Ovary (tissue), 9 donors: ENCODE data around the gene UNC13C. TPM values are rescaled to one million over a fixed set of nuclear protein-coding genes. Genes with fewer than 3 reads are reported as not detected.

Experiments used
- DNase-seq, 5 donors: peaks; one replicate each; pipeline ENCODE4 v3.0.0-alpha.2; 2019 to 2020
- H3K27ac ChIP-seq, 2 donors: fragments of 200-600 bp; one replicate each; pipeline versions ENCODE4 v1.5.1 to v1.8.0; 2019 to 2022
- H3K27me3 ChIP-seq: fragments of 200-600 bp; one replicate; pipeline ENCODE4 v1.8.0; 2022
- H3K36me3 ChIP-seq: fragments of 200-600 bp; sonication (generic); one replicate; pipeline ENCODE4 v1.5.1; 2019
- H3K4me1 ChIP-seq: one replicate; pipeline ENCODE4 v1.8.1; 2013; ENCODE audit warnings: mild to moderate bottlenecking, moderate library complexity; ENCODE audit not compliant: insufficient read depth
- H3K4me3 ChIP-seq: fragments of 200-600 bp; sonication (generic); one replicate; pipeline ENCODE4 v1.5.1; 2017
- H3K9me3 ChIP-seq, 2 donors: fragments of 200-600 bp in 1 of 2; sonication (generic) in 1 of 2; one replicate each; pipeline versions ENCODE4 v1.5.1 to v1.8.1; 2013 to 2019; ENCODE audit warnings: mild to moderate bottlenecking in 1 of 2, moderate library complexity in 1 of 2
- EP300 ChIP-seq: sonication (generic); formaldehyde crosslinking; IDR thresholded peaks from one replicate; pipeline ENCODE4 v1.6.1; 2017; ENCODE audit warnings: antibody characterized with exemption
- POLR2A ChIP-seq: fragments of 450-650 bp; IDR thresholded peaks from one replicate; pipeline ENCODE4 v1.6.1; 2017; ENCODE audit warnings: antibody characterized with exemption, mild to moderate bottlenecking, moderate library complexity
- WGBS, 3 donors: extraction: QIAGEN DNeasy Blood & Tissue Kit in 1 of 3; methylation state at CpG; one replicate each; pipeline versions ENCODE4 v1.1.5 to v1.1.7; 2013 to 2017; 5-methylcytosine and 5-hydroxymethylcytosine counted together
- intact Hi-C, 4 donors: fragments of 100-400 bp; cut with DNase I; formaldehyde crosslinking; loops; one replicate each; pipeline versions ENCODE4 v1.11.0 to v1.15.1; 2022 to 2023
- polyA plus RNA-seq, 2 donors: library from polyadenylated mRNA; stranded (reverse); fragments of 200-250 nt in 1 of 2; fragments of 350-450 nt in 1 of 2; fragmentation: Illumina TruSeq in 1 of 2; extraction: RNeasy Lipid Tissue Mini Kit (QIAGEN cat#74804) in 1 of 2; gene quantifications; one replicate each; pipeline ENCODE4 v1.2.3, GENCODE V29; 2013 to 2014
- total RNA-seq, 7 donors: library from RNA; depleted of rRNA in 2 of 7; stranded (reverse); fragments of >200 nt in 2 of 7; fragmentation: NEBNext Ultra II Directional in 3 of 7; extraction: Animal tissue kit (Norgen Biotek cat#: 25700) in 3 of 7; gene quantifications; one replicate each; pipeline versions ENCODE4 v1.1.0 to v1.2.4, GENCODE V29; 2016 to 2023
- TF ChIP-seq, protein P1 (sequence below), 3 donors: fragments of 450-650 bp in 2 of 3; fragments of 200-600 bp in 1 of 3; IDR thresholded peaks; one replicate each; pipeline versions ENCODE4 v1.5.1 to v1.8.0; 2016 to 2022; ENCODE audit warnings: antibody characterized with exemption in 3 of 3, mild to moderate bottlenecking in 1 of 3
- donor health status: DM: no; HTN: no; CAD: no; lungs with moderate emphysema.
- donor health status: DM: no; HTN: no; CAD: no.
- donor health status: Bipolar disorder and iron deficiency.
- donor health status: DM: yes; HTN: yes; CAD: no.
- donor health status: DM: no; HTN: no; CAD: no.
- donor health status: DM: yes; HTN: yes; CAD: no.

UNC13C gene
- total and polyA plus RNA-seq, 9 donors: 0.05 to 2.1 (median 1.3) TPM

DNA sequence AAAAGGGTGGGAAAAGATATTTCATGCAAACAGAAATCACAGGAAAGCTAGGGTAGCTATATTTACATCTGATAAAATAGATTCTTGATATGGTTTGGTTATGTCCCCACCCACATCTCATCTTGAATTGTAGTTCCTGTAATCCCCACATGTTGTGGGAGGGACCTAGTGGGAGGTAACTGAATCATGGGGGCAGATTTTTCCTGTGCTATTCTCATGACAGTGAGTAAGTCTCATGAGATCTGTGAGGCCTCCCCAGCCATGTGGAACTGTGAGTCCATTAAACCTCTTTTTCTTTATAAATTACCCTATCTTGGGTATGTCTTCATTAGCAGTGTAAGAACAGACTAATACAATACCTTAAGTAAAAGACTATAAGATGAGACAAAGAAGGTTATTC, 660.4 kb downstream of the UNC13C start:
- H3K27me3 ChIP-seq: no peaks in the 10 kb centered on the region
- no peaks in the 10 kb centered on the region for H3K4me1 ChIP-seq
- TF ChIP-seq, protein P1, sequence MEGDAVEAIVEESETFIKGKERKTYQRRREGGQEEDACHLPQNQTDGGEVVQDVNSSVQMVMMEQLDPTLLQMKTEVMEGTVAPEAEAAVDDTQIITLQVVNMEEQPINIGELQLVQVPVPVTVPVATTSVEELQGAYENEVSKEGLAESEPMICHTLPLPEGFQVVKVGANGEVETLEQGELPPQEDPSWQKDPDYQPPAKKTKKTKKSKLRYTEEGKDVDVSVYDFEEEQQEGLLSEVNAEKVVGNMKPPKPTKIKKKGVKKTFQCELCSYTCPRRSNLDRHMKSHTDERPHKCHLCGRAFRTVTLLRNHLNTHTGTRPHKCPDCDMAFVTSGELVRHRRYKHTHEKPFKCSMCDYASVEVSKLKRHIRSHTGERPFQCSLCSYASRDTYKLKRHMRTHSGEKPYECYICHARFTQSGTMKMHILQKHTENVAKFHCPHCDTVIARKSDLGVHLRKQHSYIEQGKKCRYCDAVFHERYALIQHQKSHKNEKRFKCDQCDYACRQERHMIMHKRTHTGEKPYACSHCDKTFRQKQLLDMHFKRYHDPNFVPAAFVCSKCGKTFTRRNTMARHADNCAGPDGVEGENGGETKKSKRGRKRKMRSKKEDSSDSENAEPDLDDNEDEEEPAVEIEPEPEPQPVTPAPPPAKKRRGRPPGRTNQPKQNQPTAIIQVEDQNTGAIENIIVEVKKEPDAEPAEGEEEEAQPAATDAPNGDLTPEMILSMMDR (IDR thresholded peaks at IDR 0.05): no peak
- no peak for TF ChIP-seq EP300
- H3K4me3 ChIP-seq: no peak overlapping the region
- no peaks in the 10 kb centered on the region for H3K36me3 ChIP-seq
- no peak overlapping the region for H3K27ac ChIP-seq
- no peak for DNase-seq
- intact Hi-C loops: no loop called here
- H3K9me3 ChIP-seq: no peaks in the 10 kb centered on the region

- intact Hi-C loops: no loop called here
- 55 to 89% (median 88%) methylated on average over 2 of the region's 2 CpGs for WGBS, 3 donors
Measured at GRCh38 chr15:54640873-54641272, 662.6 kb downstream of the UNC13C start.

DNA sequence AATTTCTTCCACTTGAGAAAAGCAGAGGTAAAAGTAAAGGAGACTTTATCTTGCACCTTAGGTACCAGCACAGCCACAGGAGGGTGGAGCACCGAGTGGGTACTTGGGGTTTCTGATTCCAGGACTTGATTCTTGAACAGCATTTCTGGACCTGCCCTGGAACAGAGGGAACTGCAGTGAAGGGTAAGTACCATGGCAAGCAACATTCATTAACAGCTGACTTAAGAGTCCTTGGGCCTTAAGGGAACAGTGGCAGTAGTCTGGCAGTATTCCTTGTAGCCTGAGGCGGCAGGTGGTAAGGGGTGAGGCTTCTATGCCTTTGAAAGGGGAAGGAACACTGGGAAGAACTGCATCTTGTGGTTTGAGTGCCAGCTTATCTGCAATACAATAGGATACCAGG, 666.6 kb downstream of the UNC13C start:
- Histone ChIP-seq H3K27ac (no peak overlapping the region), H3K27me3 (no peaks in the 10 kb centered on the region), H3K4me3 (no peak overlapping the region), H3K4me1 (no peaks in the 10 kb centered on the region), H3K9me3 (no peaks in the 10 kb centered on the region), H3K36me3 (no peaks in the 10 kb centered on the region)
- WGBS, 3 donors: 86 to 91% (median 91%) methylated on average over 2 of the region's 2 CpGs
- no peak for DNase-seq
- intact Hi-C loops: no loop called here
- TF ChIP-seq, protein P1 (IDR thresholded peaks at IDR 0.05): no peak
- no peak for TF ChIP-seq POLR2A
- no peak for TF ChIP-seq EP300

More at GRCh38 chr15:54640873-54641272, 662.6 kb downstream of the UNC13C start:
- H3K27me3 ChIP-seq: no peaks in the 10 kb centered on the region
- H3K9me3 ChIP-seq: no peaks in the 10 kb centered on the region
- H3K36me3 ChIP-seq: no peaks in the 10 kb centered on the region
- H3K4me3 ChIP-seq: no peak overlapping the region
- no peak overlapping the region for H3K27ac ChIP-seq
- H3K4me1 ChIP-seq: no peaks in the 10 kb centered on the region
- DNase-seq: no peak
- TF ChIP-seq, protein P1 (IDR thresholded peaks at IDR 0.05): no peak
- TF ChIP-seq EP300: no peak
- no peak for TF ChIP-seq POLR2A

DNA sequence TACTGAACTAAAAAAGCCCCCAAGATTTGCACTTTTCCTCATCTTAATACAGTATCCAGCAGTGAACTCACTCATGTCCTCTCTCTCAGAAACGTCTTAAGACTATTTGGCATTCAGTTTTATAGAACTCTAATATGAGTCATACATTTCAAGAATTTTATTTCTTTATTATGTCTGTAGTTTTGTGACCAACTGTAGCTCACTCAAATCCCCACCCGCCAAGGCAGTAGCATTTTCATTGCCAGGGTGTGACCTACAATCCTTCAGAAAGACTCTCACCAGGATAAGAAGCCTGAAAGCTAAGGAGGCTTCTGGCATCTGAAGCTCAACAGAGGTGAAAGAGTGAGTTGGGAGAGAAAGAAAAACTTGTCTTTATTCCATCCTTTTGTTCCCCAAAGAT, 681.4 kb downstream of the UNC13C start:
- TF ChIP-seq, protein P1 (IDR thresholded peaks at IDR 0.05): no peak
- TF ChIP-seq EP300 (no peak), POLR2A (no peak)
- no peak for DNase-seq

GRCh38 chr15:54660356-54660755, 682.1 kb downstream of the UNC13C start:
- Histone ChIP-seq H3K9me3 (no peaks in the 10 kb centered on the region), H3K27ac (no peak overlapping the region), H3K36me3 (no peaks in the 10 kb centered on the region), H3K4me1 (no peaks in the 10 kb centered on the region), H3K27me3 (no peaks in the 10 kb centered on the region), H3K4me3 (no peak overlapping the region)
- TF ChIP-seq POLR2A (no peak), EP300 (no peak)
- TF ChIP-seq, protein P1 (IDR thresholded peaks at IDR 0.05): no peak
- DNase-seq: no peak
- intact Hi-C loops: no loop called here
- WGBS, 3 donors: 69 to 73% (median 70%) methylated on average over 5 of the region's 5 CpGs

More for the DNA sequence above, 681.4 kb downstream of the UNC13C start:
- no peak overlapping the region for H3K27ac ChIP-seq
- WGBS, 3 donors: 20 to 32% (median 30%) methylated on average over 2 of the region's 2 CpGs
- no peak overlapping the region for H3K4me3 ChIP-seq
- H3K27me3 ChIP-seq: no peaks in the 10 kb centered on the region
- no peaks in the 10 kb centered on the region for H3K9me3 ChIP-seq
- H3K4me1 ChIP-seq: no peaks in the 10 kb centered on the region
- intact Hi-C loops: no loop called here
- no peaks in the 10 kb centered on the region for H3K36me3 ChIP-seq
